CD4-positive, alpha-beta T cell treated with Interleukin-12 subunit alpha and Interleukin-12 subunit beta, for 1 hour (primary cell): ENCODE data around the gene GTF2A2.
A peak's percentile ranks its signal among the peaks of the same experiment; 100 is the strongest.
"Not testable (repeated sequence)": the region's sequence is repeated elsewhere in the genome, so short reads cannot be mapped to it uniquely, and the experiment has no call there.

Experiments
- DNase-seq: peaks from one replicate; pipeline ENCODE4 v3.0.0-alpha.2; 2020

GTF2A2 gene

GRCh38 chr15:59668556-59668955, 11.2 kb upstream of the GTF2A2 start:
- DNase-seq: no peak

GRCh38 chr15:59662260-59662659, 4.9 kb upstream of the GTF2A2 start:
- no peak for DNase-seq

GRCh38 chr15:59659366-59659765, 2.1 kb upstream of the GTF2A2 start:
- DNase-seq: no peak

GRCh38 chr15:59657635-59658125, 365 bp upstream of the GTF2A2 start:
- DNase-seq: no peak

- no peak for DNase-seq
Observed at GRCh38 chr15:59654046-59654445, 3.3 kb downstream of the GTF2A2 start.

GRCh38 chr15:59649603-59650002, 7.7 kb downstream of the GTF2A2 start:
- no peak for DNase-seq

- no peak for DNase-seq
Observed at GRCh38 chr15:59647085-59647484, 10.2 kb downstream of the GTF2A2 start.

- no peak for DNase-seq
Observed at GRCh38 chr15:59646277-59646676, 11.0 kb downstream of the GTF2A2 start.

GRCh38 chr15:59645812-59646211, 11.5 kb downstream of the GTF2A2 start:
- not testable (repeated sequence) for DNase-seq

GRCh38 chr15:59644756-59645155, 12.6 kb downstream of the GTF2A2 start:
- DNase-seq: no peak

- no peak for DNase-seq
Observed at GRCh38 chr15:59642351-59642750, 15.0 kb downstream of the GTF2A2 start.

GRCh38 chr15:59637507-59637906, 19.8 kb downstream of the GTF2A2 start:
- not testable (repeated sequence) for DNase-seq

- no peak for DNase-seq
Observed at GRCh38 chr15:59636184-59636583, 21.1 kb downstream of the GTF2A2 start.

- DNase-seq: no peak
Observed at GRCh38 chr15:59632714-59633113, 24.6 kb downstream of the GTF2A2 start.

- peak; percentile 7 for DNase-seq
Observed at GRCh38 chr15:59622289-59622688, 35.0 kb downstream of the GTF2A2 start.

GRCh38 chr15:59618406-59618805, 38.9 kb downstream of the GTF2A2 start:
- DNase-seq: no peak

GRCh38 chr15:59616379-59616778, 40.9 kb downstream of the GTF2A2 start:
- no peak for DNase-seq

- no peak for DNase-seq
Observed at GRCh38 chr15:59615661-59616060, 41.7 kb downstream of the GTF2A2 start.

- no peak for DNase-seq
Observed at GRCh38 chr15:59614153-59614552, 43.2 kb downstream of the GTF2A2 start.

GRCh38 chr15:59611276-59612260, 45.7 kb downstream of the GTF2A2 start, which contains the start of gene GCNT3:
TSS of gene GCNT3 (plus strand) at chr15:59611783. CDS start at chr15:59618239, 6,456 bp downstream.
- DNase-seq: no peak

- DNase-seq: no peak
Observed at GRCh38 chr15:59609730-59610712, 47.3 kb downstream of the GTF2A2 start.

- no peak for DNase-seq
Observed at GRCh38 chr15:59605994-59606393, 51.3 kb downstream of the GTF2A2 start.

- no peak for DNase-seq
Observed at GRCh38 chr15:59598461-59598860, 58.9 kb downstream of the GTF2A2 start.
